MCF 10A (cell line): ENCODE measurements around the gene CCDC85C. TPM values are rescaled to one million over a fixed set of nuclear protein-coding genes. Genes with fewer than 3 reads are reported as not detected.
A peak's percentile ranks its signal among the peaks of the same experiment; 100 is the strongest.

Source experiments
- BruUV-seq: library from RNA; stranded (reverse); fragments of 400-500 nt; replicated peaks from 2 replicates; lab custom pipeline; 2021; lab: Mats Ljungman, UMichigan
- CTCF ChIA-PET: fragments of 300-600 bp; sonication (Branson Sonifier 250); formaldehyde crosslinking; extraction: SDS; loops from one replicate; lab custom pipeline; 2021; ENCODE audit warnings: antibody characterized with exemption, inconsistent platforms; lab: Yijun Ruan, JAX
- POLR2A ChIA-PET: fragments of 300-600, 350-650 bp; sonication (Branson Sonifier 250); formaldehyde crosslinking; extraction: SDS; loops from one replicate; lab custom pipeline; 2020; ENCODE audit warnings: antibody characterized with exemption, inconsistent platforms; lab: Yijun Ruan, JAX
- DNase-seq: peaks from one replicate; pipeline ENCODE4 v3.0.0-alpha.2; 2018; ENCODE audit not compliant: unreplicated experiment
- H3K27ac Mint-ChIP-seq: one replicate; pipeline ENCODE4 v1.8.0; 2022; ENCODE audit warnings: mild to moderate bottlenecking, low read depth, mixed read lengths; ENCODE audit not compliant: unreplicated experiment
- H3K27me3 Mint-ChIP-seq: one replicate; pipeline ENCODE4 v1.8.0; 2022; ENCODE audit warnings: mixed read lengths; ENCODE audit not compliant: insufficient read depth, unreplicated experiment
- H3K36me3 Mint-ChIP-seq: one replicate; pipeline ENCODE4 v1.8.0; 2022; ENCODE audit warnings: mild to moderate bottlenecking, moderate library complexity, mixed read lengths; ENCODE audit not compliant: insufficient read depth, unreplicated experiment
- H3K4me1 Mint-ChIP-seq: one replicate; pipeline ENCODE4 v1.8.0; 2022; ENCODE audit warnings: mixed read lengths; ENCODE audit not compliant: insufficient read depth, unreplicated experiment
- H3K4me3 Mint-ChIP-seq: one replicate; pipeline ENCODE4 v1.8.0; 2022; ENCODE audit warnings: mild to moderate bottlenecking, moderate library complexity, mixed read lengths; ENCODE audit not compliant: unreplicated experiment
- H3K9me3 Mint-ChIP-seq: one replicate; pipeline ENCODE4 v1.8.0; 2022; ENCODE audit warnings: mixed read lengths; ENCODE audit not compliant: unreplicated experiment
- CTCF ChIP-seq: fragments of 200-600 bp; IDR thresholded peaks from one replicate; pipeline ENCODE4 v1.8.0; 2022; ENCODE audit warnings: antibody characterized with exemption, mild to moderate bottlenecking; ENCODE audit not compliant: unreplicated experiment
- intact Hi-C: fragments of 100-400 bp; cut with micrococcal nuclease; formaldehyde crosslinking; loops from 2 replicates; pipeline ENCODE4 v1.14.1; 2022
- total RNA-seq: library from RNA; stranded (reverse); gene quantifications from 2 replicates; pipeline ENCODE4 v1.2.3, GENCODE V29; 2022

CCDC85C gene
- total RNA-seq, 1 experiment from 2014 or later: 29.9 TPM

GRCh38 chr14:99606359-99606758, 2.4 kb upstream of the CCDC85C start:
- H3K27me3 Mint-ChIP-seq: no peaks in the 10 kb centered on the region
- no TSS peak for BruUV-seq
- TF ChIP-seq CTCF: no peak
- no peak for DNase-seq
- ChIA-PET POLR2A (interaction anchor here (0.7 to 3.4 kb wide), 3 partner anchors 8 to 1833 kb away, joined by 3 to 32 read pairs (median 5); partner anchors contain the start of genes CCNK and SETD3), CTCF (interaction anchor here (0.8 to 1.5 kb wide), 6 partner anchors 22 to 148 kb away, joined by 3 to 7 read pairs (median 4); no protein-coding TSS in a partner anchor)
- H3K27ac Mint-ChIP-seq: no peak overlapping the region
- intact Hi-C loops: no loop called here
- H3K4me1 Mint-ChIP-seq: peaks cover 9% of the 10 kb centered on the region
- H3K9me3 Mint-ChIP-seq: no peaks in the 10 kb centered on the region
- no peak overlapping the region for H3K4me3 Mint-ChIP-seq
- H3K36me3 Mint-ChIP-seq: no peaks in the 10 kb centered on the region

- H3K9me3 Mint-ChIP-seq: no peaks in the 10 kb centered on the region
- peak overlapping the region; percentile 29 for H3K27ac Mint-ChIP-seq
- CTCF ChIA-PET: interaction anchor here (1.0 to 1.5 kb wide), 7 partner anchors 23 to 149 kb away, joined by 3 to 7 read pairs (median 5); no protein-coding TSS in a partner anchor
- H3K27me3 Mint-ChIP-seq: no peaks in the 10 kb centered on the region
- peak; percentile 48 for DNase-seq
- no TSS peak for BruUV-seq
- TF ChIP-seq CTCF: no peak
- H3K4me1 Mint-ChIP-seq: peaks cover 18% of the 10 kb centered on the region
- no peaks in the 10 kb centered on the region for H3K36me3 Mint-ChIP-seq
- peak overlapping the region; percentile 73 for H3K4me3 Mint-ChIP-seq
- intact Hi-C loops: loop anchor here (2.0 kb wide), 1 partner anchor 41 kb away; no protein-coding TSS in a partner anchor
- POLR2A ChIA-PET: interaction anchor here (0.5 to 5.9 kb wide), 14 partner anchors 9 to 427 kb away, joined by 3 to 57 read pairs (median 4); partner anchors contain the start of genes CCNK, CYP46A1 and SETD3
These were observed 1.4 kb upstream of the CCDC85C start for GRCh38 chr14:99605299-99605961.

GRCh38 chr14:99604766-99605298, 825 bp upstream of the CCDC85C start:
- TF ChIP-seq CTCF: no peak
- Mint-ChIP-seq H3K4me1 (peaks cover 22% of the 10 kb centered on the region), H3K27me3 (no peaks in the 10 kb centered on the region), H3K27ac (peak overlapping the region; percentile 50), H3K36me3 (no peaks in the 10 kb centered on the region), H3K9me3 (no peaks in the 10 kb centered on the region), H3K4me3 (peak overlapping the region; percentile 73)
- DNase-seq: peak; percentile 37
- intact Hi-C loops: loop anchor here (2.0 kb wide), 1 partner anchor 40 kb away; no protein-coding TSS in a partner anchor
- CTCF ChIA-PET: interaction anchor here (1.1 to 1.5 kb wide), 2 partner anchors 23 to 33 kb away, joined by 5 to 6 read pairs; no protein-coding TSS in a partner anchor
- POLR2A ChIA-PET: interaction anchor here (0.6 to 5.9 kb wide), 11 partner anchors 9 to 377 kb away, joined by 3 to 57 read pairs (median 4); partner anchors contain the start of genes CCNK, CYP46A1 and SETD3
- no TSS peak for BruUV-seq
